NCI-H2196 treated with DMSO at 0.1 percent for 48 hours (cell line): ENCODE results near the gene SPRR1A.

Experiments used
- DNase-seq: peaks from one replicate; lab custom pipeline; 2025; ENCODE audit not compliant: unreplicated experiment; lab: John Stamatoyannopoulos, UW

The SPRR1A gene

GRCh38 chr1:153025797-153026196, 41.9 kb downstream of the SPRR1A start:
- no peak for DNase-seq

DNA sequence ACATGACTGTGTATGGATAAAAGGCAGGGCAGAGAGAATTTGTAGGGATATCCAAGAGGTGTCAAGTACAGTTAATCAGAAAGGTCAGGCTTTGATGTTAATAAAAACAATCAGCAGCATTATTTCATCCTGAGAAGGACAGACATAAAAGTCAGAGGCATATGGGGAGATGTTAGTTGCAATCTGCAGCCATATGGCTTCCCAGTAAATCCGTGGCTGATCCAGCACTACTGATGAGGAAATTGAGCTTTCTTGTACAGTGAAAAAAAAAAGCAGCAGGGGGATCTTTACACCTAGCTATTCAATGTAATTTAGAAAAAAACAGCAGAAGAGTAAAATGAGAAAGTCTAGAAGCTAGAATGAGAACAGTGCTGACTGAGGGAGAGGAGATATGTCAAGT, 44.9 kb downstream of the SPRR1A start:
- DNase-seq, result no peak

DNA sequence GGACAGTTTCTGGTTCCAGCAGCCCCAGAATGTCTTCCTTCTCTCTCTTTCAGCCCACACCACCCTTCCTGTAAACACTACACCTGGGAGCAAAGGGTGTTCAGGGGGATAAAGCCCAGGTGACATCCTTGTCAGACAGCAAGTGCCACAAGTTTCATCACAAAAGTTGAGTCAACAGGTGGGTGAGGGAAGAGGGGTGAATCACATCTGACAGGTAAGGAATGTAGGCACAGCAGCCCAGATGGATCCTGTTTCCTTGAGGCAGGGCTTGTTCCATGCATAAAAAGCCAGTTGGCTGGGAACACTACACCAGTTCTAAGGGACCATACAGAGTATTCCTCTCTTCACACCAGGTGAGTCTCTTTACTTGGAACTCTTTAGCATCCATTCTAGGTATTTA, 47.0 kb downstream of the SPRR1A start, which contains the start of gene SPRR1B:
SPRR1B (plus strand) TSS at position 309 of the 400 bp plus-strand sequence. CDS start 1,143 bp downstream, outside the sequence.
- DNase-seq, result no peak

- no peak for DNase-seq
Measured at GRCh38 chr1:153032073-153032472, 48.2 kb downstream of the SPRR1A start.

GRCh38 chr1:153032677-153033308, 48.9 kb downstream of the SPRR1A start:
- DNase-seq, result no peak

GRCh38 chr1:153035211-153035610, 51.3 kb downstream of the SPRR1A start:
- no peak for DNase-seq
